OCI-LY7 (cell line): ENCODE data around the gene MAP1A. TPM values are rescaled to one million over a fixed set of nuclear protein-coding genes. Genes with fewer than 3 reads are reported as not detected.

Experiments
- BruUV-seq: library from RNA; stranded (reverse); fragments of 400-500 nt; replicated peaks from 2 replicates; lab custom pipeline; 2021; lab: Mats Ljungman, UMichigan
- CTCF ChIA-PET: fragments of 300-600 bp; sonication (Branson Sonifier 250); formaldehyde crosslinking; loops from one replicate; lab custom pipeline; 2022; ENCODE audit warnings: antibody characterized with exemption; ENCODE audit not compliant: unreplicated experiment; lab: Charles Lee
- POLR2A ChIA-PET: fragments of 300-600 bp; sonication (Branson Sonifier 250); formaldehyde crosslinking; loops from one replicate; lab custom pipeline; 2022; ENCODE audit warnings: antibody characterized with exemption; lab: Charles Lee
- DNase-seq: peaks from one replicate; pipeline ENCODE4 v3.0.0-alpha.2; 2015; ENCODE audit warnings: low spot score
- H2AFZ ChIP-seq: fragments of 200-600 bp; sonication (generic), shearing (Covaris generic); 2 replicates; pipeline ENCODE4 v1.6.1; 2014; ENCODE audit warnings: mild to moderate bottlenecking, antibody characterized with exemption, low read length, moderate library complexity
- H3K27ac ChIP-seq: fragments of 200-600 bp; sonication (generic); 2 replicates; pipeline ENCODE4 v1.5.1; 2014; ENCODE audit warnings: mixed run types, low read depth, mild to moderate bottlenecking, moderate library complexity, low read length, inconsistent platforms; ENCODE audit not compliant: poor library complexity, severe bottlenecking
- H3K36me3 ChIP-seq: fragments of 200-600 bp; sonication (generic); 2 replicates; pipeline ENCODE4 v1.6.1; 2014; ENCODE audit warnings: mild to moderate bottlenecking, antibody characterized with exemption, low read length, moderate library complexity, mixed read lengths; ENCODE audit not compliant: insufficient read depth
- H3K4me1 ChIP-seq: fragments of 200-600 bp; sonication (generic); 2 replicates; pipeline ENCODE4 v1.5.1; 2014; ENCODE audit warnings: mild to moderate bottlenecking, low read length; ENCODE audit not compliant: insufficient read depth, poor library complexity, severe bottlenecking
- H3K4me2 ChIP-seq: fragments of 200-600 bp; sonication (generic); 2 replicates; pipeline ENCODE4 v1.6.1; 2014; ENCODE audit warnings: mild to moderate bottlenecking, low read length
- H3K4me3 ChIP-seq: fragments of 200-600 bp; sonication (generic); 2 replicates; pipeline ENCODE4 v1.5.1; 2014; ENCODE audit warnings: mild to moderate bottlenecking, low read depth, low read length; ENCODE audit not compliant: poor library complexity, severe bottlenecking
- H3K79me2 ChIP-seq: fragments of 200-600 bp; sonication (generic); 2 replicates; pipeline ENCODE4 v1.6.1; 2016; ENCODE audit warnings: low read depth, mild to moderate bottlenecking, low read length, moderate library complexity, mixed read lengths; ENCODE audit not compliant: insufficient read depth
- H3K9me2 ChIP-seq: fragments of 200-600 bp; sonication (generic); 2 replicates; pipeline ENCODE4 v1.6.1; 2016; ENCODE audit warnings: mild to moderate bottlenecking, low read length, mixed read lengths; ENCODE audit not compliant: insufficient read depth
- H3K9me3 ChIP-seq: fragments of 200-600 bp; sonication (generic); 2 replicates; pipeline ENCODE4 v1.6.1; 2014; ENCODE audit warnings: mild to moderate bottlenecking, mixed run types, low read length, mixed read lengths
- H4K20me1 ChIP-seq: fragments of 200-600 bp; sonication (generic); 2 replicates; pipeline ENCODE4 v1.6.1; 2014; ENCODE audit warnings: mild to moderate bottlenecking, antibody characterized with exemption, low read length, moderate library complexity, mixed read lengths; ENCODE audit not compliant: insufficient read depth
- CTCF ChIP-seq: fragments of 200-600 bp; sonication (generic); conservative IDR thresholded peaks from 2 replicates; pipeline ENCODE4 v1.5.1; 2014; ENCODE audit warnings: mild to moderate bottlenecking, antibody characterized with exemption, low read length, moderate library complexity, mixed read lengths
- EZH2phosphoT487 ChIP-seq: fragments of 200-600 bp; sonication (generic); IDR thresholded peaks from 2 replicates; pipeline ENCODE4 v1.6.1; 2018; ENCODE audit warnings: low read depth, borderline replicate concordance, mild to moderate bottlenecking, mixed run types, antibody characterized with exemption, low read length, moderate library complexity, mixed read lengths
- intact Hi-C: fragments of 100-400 bp; cut with micrococcal nuclease; formaldehyde crosslinking; loops from one replicate; pipeline ENCODE4 v1.10.0; 2022; ENCODE audit not compliant: unreplicated experiment
- total RNA-seq, 2 experiments: library from RNA; depleted of rRNA in 1 of 2; stranded (reverse); fragments of >200 nt in 1 of 2; shearing (Covaris generic) in 1 of 2; gene quantifications; 2 replicates each; pipeline ENCODE4 v1.2.3, GENCODE V29; 2014 to 2022

MAP1A gene
- total RNA-seq, 2 experiments from 2014 or later: 3.3 to 3.8 TPM

- Histone ChIP-seq H3K9me3 (no peaks in the 10 kb centered on the region), H3K4me3 (no peak overlapping the region), H3K4me1 (peaks cover 13% of the 10 kb centered on the region), H3K27ac (no peak overlapping the region), H3K79me2 (no peaks in the 10 kb centered on the region), H3K9me2 (no peaks in the 10 kb centered on the region), H3K4me2 (no peak overlapping the region), H4K20me1 (no peaks in the 10 kb centered on the region), H2AFZ (no peak overlapping the region), H3K36me3 (peaks cover 5% of the 10 kb centered on the region; the same call in 1 of the 2 replicates)
- ChIA-PET CTCF (no interaction called here), POLR2A (interaction anchor here (0.6 kb wide), 1 partner anchor 297 kb away, joined by 5 read pairs; the partner anchor contains the start of gene MFAP1)
- BruUV-seq: no TSS peak
- TF ChIP-seq EZH2phosphoT487 (no peak), CTCF (no peak)
- DNase-seq: no peak
- intact Hi-C loops: no loop called here
These were observed 10.6 kb downstream of the MAP1A start for GRCh38 chr15:43527802-43528541.

GRCh38 chr15:43528542-43529007 is 11.2 kb downstream of the MAP1A start:
- no TSS peak for BruUV-seq
- Histone ChIP-seq H3K9me3 (no peaks in the 10 kb centered on the region), H3K9me2 (no peaks in the 10 kb centered on the region), H3K36me3 (peaks cover 1% of the 10 kb centered on the region; the same call in 1 of the 2 replicates), H3K4me1 (peaks cover 13% of the 10 kb centered on the region), H3K4me2 (no peak overlapping the region), H2AFZ (no peak overlapping the region), H3K79me2 (no peaks in the 10 kb centered on the region), H3K27ac (no peak overlapping the region), H4K20me1 (no peaks in the 10 kb centered on the region), H3K4me3 (no peak overlapping the region)
- POLR2A ChIA-PET: no interaction called here
- CTCF ChIA-PET: no interaction called here
- intact Hi-C loops: no loop called here
- TF ChIP-seq EZH2phosphoT487: no peak
- TF ChIP-seq CTCF: no peak
- no peak for DNase-seq

GRCh38 chr15:43529141-43529540 is 11.7 kb downstream of the MAP1A start:
- H3K27ac ChIP-seq: no peak overlapping the region
- no TSS peak for BruUV-seq
- peaks cover 12% of the 10 kb centered on the region for H3K4me1 ChIP-seq
- peaks cover 5% of the 10 kb centered on the region for H3K36me3 ChIP-seq
- H4K20me1 ChIP-seq: no peaks in the 10 kb centered on the region
- ChIA-PET POLR2A (no interaction called here), CTCF (no interaction called here)
- no peak overlapping the region for H2AFZ ChIP-seq
- DNase-seq: no peak
- H3K9me2 ChIP-seq: no peaks in the 10 kb centered on the region
- no peak overlapping the region for H3K4me2 ChIP-seq
- no peaks in the 10 kb centered on the region for H3K9me3 ChIP-seq
- intact Hi-C loops: no loop called here
- H3K79me2 ChIP-seq: no peaks in the 10 kb centered on the region
- no peak overlapping the region for H3K4me3 ChIP-seq
- TF ChIP-seq EZH2phosphoT487: no peak
- no peak for TF ChIP-seq CTCF
